GM18867 (cell line): ENCODE data around the gene TMEM30B.

ENCODE experiments used
- ATAC-seq: cut with Tn5 transposase; IDR thresholded peaks from one replicate; pipeline ENCODE4 v1.9.1; 2021; ENCODE audit warnings: mild to moderate bottlenecking, moderate library complexity; ENCODE audit not compliant: unreplicated experiment

Gene TMEM30B

GRCh38 chr14:61300209-61300608, 19.1 kb upstream of the TMEM30B start:
- no peak for ATAC-seq

DNA sequence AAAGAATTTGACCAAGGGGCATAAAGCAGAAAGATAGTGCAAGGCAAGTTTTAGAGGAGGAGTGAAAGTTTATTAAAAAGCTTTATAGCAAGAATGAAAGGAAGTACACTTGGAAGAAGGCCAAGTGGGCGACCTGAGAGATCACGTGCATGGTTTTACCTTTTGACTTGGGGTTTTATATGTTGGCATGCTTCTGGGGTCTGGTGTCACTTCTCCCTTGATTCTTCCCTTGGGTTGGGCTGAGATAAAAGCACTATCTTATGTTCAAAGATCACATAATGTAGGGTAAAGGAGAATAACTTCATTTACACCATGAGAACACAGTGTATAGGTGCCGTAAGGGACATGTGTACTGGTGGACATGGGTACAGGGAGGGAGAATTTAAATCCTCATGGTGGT, 17.7 kb upstream of the TMEM30B start:
- ATAC-seq: no peak

- no peak for ATAC-seq
Measured at GRCh38 chr14:61297581-61297980, 16.4 kb upstream of the TMEM30B start.

GRCh38 chr14:61296719-61297502, 15.8 kb upstream of the TMEM30B start:
- ATAC-seq: no peak

GRCh38 chr14:61296151-61296550, 15.0 kb upstream of the TMEM30B start:
- ATAC-seq: no peak

GRCh38 chr14:61290701-61291100, 9.6 kb upstream of the TMEM30B start:
- ATAC-seq: no peak

- no peak for ATAC-seq
Measured at GRCh38 chr14:61288720-61289119, 7.6 kb upstream of the TMEM30B start.

- no peak for ATAC-seq
Measured at GRCh38 chr14:61288228-61288627, 7.1 kb upstream of the TMEM30B start.

DNA sequence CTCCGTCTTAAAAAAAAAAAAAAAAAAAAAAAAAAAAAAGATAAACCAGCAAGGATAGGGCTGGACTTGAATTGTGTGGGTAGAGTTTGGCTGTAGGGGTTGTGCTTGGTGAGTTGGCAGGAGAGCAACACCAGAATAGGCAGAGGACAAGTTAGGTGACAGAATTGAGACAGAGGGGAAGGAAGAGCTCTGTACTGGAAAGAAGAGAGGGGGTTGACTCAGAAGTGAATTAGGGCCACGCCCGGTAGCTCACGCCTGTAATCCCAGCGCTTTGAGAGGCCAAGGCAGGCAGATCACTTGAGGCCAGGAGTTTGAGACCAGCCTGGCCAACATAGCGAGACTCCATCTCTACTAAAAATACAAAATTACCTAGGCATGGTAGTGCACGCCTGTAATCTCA, 6.1 kb upstream of the TMEM30B start:
- ATAC-seq: no peak

- no peak for ATAC-seq
Measured at GRCh38 chr14:61285364-61285763, 4.2 kb upstream of the TMEM30B start.

GRCh38 chr14:61284001-61284400, 2.9 kb upstream of the TMEM30B start:
- ATAC-seq: no peak

DNA sequence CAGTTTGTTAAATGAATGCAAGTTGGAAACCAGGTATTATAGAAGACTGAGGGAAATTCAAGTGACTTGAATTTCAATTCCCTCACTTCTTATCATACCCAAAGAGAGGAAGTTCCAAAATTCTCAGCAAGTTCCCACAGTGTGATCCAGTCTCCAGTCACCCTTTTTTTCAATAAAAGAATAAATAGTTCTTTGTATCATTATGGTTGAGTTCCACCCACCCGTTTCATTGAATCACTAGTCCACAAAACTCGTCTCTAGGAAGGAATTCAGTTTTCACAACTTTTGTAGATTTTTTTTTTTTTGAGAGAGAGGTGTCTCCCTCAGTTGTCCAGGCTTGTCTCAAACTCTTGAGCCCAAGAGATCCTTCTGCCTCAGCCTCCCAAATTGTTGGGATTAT, 1.6 kb upstream of the TMEM30B start:
- no peak for ATAC-seq

- no peak for ATAC-seq
Measured at GRCh38 chr14:61281948-61282275, 774 bp upstream of the TMEM30B start.

- no peak for ATAC-seq
Measured at GRCh38 chr14:61280526-61281185, 482 bp downstream of the TMEM30B start.

DNA sequence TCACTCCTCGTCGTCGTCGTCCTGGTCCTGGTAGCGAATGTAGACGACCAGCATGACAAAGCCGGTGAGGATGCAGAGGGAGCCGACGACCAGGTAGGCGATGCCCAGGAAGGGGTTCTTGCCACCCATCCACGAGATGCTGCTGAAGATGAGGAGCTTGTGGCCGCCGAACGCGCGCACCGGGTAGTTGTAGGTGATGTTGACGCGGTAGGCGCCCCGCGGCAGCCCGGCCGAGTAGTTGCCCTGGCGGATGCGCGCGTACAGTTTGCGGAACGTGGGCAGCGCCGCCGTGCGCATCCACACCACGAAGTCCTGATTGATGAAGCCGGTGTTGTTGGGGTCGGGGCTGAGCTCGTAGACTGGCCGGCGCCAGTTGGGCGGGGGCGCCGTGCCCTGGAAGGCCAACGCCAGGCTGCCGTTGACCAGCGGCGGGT, 1.0 kb downstream of the TMEM30B start:
- no peak for ATAC-seq

- ATAC-seq: no peak
Measured at GRCh38 chr14:61279082-61279481, 2.1 kb downstream of the TMEM30B start.

DNA sequence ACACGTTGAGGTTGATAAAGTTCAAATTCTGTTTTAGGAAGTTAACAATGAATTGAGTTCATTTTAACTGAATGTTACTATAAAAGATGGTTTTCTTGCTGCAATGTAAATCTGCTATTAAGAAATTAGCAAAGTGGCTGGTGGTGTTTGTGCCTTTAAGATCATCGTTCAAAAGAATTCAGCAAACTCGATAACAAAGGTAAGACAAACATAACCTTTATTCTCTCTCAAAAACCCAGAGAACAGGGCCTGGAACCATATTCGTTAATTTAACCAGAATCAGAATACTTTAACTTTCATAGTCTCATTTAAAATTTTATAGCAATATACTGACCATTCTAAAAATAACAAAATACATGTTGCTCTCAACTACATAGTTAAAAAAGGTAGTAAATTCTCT, 3.4 kb downstream of the TMEM30B start:
- ATAC-seq: no peak

GRCh38 chr14:61277232-61277631, 3.9 kb downstream of the TMEM30B start:
- no peak for ATAC-seq

DNA sequence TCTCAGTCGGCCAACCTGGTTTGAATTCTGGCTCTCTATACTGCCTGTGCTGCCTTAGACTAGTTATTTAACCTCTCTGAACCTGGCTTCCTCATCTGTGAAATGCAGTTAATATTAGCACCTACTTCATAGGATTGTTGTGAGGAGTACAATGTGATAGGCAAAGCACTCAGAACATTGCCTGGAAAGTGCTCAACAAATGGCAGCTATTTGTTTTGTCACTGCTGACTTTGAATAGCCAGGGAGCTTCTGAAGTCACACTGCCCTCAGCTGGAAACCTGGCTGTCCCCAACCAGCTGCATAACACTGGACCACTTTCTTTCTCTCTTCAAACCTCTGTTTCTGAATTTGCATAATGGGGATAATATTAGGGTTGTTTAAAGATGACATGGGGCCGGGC, 9.6 kb downstream of the TMEM30B start:
- no peak for ATAC-seq

DNA sequence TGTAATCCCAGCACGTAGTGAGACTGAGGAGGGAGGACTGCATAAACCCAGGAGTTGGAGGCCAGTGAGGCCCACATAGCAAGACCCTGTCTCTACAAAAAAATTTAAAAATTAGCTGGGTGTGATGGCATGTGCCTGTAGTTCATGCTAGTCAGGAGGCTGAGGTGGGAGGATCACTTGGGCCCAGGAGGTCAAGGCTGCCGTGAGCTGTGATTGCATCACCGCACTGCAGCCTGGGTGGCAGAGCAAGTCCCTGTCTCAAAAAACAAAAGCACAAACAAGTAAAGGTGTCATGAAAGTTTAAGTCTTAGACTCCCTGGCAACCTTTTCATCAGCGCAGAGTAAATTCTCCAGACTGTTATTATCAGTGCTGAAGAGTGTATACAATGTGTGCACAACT, 10.4 kb downstream of the TMEM30B start:
- no peak for ATAC-seq

DNA sequence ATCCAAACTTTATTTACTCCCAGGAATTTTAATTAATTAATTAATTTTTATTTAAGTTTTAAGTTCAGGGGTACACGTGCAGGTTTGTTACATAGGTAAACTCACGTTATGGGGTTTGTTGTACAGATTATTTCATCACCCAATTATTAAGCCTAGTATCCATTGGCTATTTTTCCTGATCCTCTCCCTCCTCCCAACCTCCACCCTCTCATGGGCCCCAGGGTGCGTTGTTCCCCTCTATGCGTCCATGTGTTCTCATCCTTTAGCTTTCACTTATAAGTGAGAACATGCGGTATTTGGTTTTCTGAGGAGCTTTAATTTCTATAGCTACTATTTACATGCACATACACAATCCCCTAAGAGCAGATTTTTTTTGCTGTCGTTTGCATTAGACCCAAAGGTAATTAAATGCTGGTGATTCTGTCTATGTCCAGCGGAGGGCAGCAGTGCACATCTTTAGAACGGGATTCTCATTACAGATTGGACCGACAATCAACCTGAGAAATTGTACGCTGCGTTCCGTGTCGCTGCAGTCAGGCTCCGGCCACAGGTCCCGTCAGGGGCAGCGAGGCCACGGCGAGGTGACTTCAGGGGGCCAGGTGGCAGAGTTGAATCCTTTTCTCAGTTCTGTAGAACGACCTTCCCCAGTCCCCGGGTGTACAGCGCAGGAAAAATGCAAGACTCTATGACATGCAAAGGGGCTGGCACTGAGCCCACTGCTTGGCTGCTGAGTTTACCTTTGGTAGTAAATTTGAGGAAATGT, 11.6 kb downstream of the TMEM30B start:
- ATAC-seq: peak; percentile 94

- no peak for ATAC-seq
Measured at GRCh38 chr14:61268812-61269211, 12.3 kb downstream of the TMEM30B start.
